ENCODE data around the gene PDIA4.

DNA sequence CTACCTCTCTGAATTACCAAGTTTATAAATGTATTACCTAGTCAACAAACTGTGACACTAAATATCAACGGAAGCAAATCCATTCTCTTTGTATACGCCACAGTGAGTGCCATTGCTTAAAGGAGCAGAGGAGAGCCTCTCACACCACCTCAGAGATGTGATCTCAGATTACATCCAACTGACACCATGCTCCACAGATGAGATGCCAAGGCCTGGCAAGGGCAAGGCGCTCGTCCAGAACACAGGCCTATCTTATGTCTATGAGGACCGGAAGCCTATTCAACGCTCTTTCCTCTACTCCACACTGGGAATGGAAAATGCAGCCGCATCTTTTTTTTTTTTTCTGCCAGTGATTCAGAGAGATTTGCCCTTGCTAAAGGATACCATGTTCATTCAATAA, 11.4 kb downstream of the PDIA4 start:
- TF ChIP-seq, protein P1, sequence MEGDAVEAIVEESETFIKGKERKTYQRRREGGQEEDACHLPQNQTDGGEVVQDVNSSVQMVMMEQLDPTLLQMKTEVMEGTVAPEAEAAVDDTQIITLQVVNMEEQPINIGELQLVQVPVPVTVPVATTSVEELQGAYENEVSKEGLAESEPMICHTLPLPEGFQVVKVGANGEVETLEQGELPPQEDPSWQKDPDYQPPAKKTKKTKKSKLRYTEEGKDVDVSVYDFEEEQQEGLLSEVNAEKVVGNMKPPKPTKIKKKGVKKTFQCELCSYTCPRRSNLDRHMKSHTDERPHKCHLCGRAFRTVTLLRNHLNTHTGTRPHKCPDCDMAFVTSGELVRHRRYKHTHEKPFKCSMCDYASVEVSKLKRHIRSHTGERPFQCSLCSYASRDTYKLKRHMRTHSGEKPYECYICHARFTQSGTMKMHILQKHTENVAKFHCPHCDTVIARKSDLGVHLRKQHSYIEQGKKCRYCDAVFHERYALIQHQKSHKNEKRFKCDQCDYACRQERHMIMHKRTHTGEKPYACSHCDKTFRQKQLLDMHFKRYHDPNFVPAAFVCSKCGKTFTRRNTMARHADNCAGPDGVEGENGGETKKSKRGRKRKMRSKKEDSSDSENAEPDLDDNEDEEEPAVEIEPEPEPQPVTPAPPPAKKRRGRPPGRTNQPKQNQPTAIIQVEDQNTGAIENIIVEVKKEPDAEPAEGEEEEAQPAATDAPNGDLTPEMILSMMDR (IDR thresholded peaks at IDR 0.05; ENCODE audit: poor library complexity), result no peak
- no peak for TF ChIP-seq EZH2 (IDR thresholded peaks at IDR 0.05; ENCODE audit: borderline replicate concordance)
